HG03575 (cell line): Measurements from ENCODE around the gene ATP13A5.

Experiments
- ATAC-seq: cut with Tn5 transposase; IDR thresholded peaks from one replicate; pipeline ENCODE4 v1.9.1; 2021; ENCODE audit not compliant: unreplicated experiment, insufficient number of reproducible peaks, low FRiP score; ENCODE audit errors: extremely low read depth

Gene ATP13A5

GRCh38 chr3:193378706-193379105, at the start of gene ATP13A5:
Gene ATP13A5, minus strand, starts transcription at chr3:193378753. Its CDS starts 28 bp downstream, at chr3:193378725.
- no peak for ATAC-seq

GRCh38 chr3:193418576-193419373, 40.2 kb upstream of the ATP13A5 start:
- no peak for ATAC-seq

- ATAC-seq, result no peak
These were observed 38.1 kb upstream of the ATP13A5 start for GRCh38 chr3:193416629-193417028.

DNA sequence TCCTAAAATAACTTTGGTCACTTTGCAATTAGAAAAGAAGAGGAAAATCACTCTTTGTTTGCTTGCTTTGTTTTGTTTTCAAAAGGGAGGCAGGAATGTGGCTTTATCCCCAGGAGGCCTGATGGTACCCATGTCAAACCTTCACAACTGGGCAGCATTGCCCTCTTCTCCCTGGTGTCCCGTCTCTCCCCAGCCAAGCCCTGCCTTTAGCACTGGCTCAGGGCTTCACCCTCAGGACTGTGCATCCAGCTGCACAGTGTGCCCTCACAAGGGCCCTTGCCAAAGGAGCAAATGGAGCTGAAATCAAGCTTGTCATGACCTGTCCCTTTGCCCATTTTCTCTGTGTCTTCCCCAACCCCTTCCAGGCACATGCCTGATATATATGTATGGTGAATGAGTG, 29.1 kb upstream of the ATP13A5 start:
- ATAC-seq, result no peak

- no peak for ATAC-seq
These were observed 28.6 kb upstream of the ATP13A5 start for GRCh38 chr3:193407112-193407511.

DNA sequence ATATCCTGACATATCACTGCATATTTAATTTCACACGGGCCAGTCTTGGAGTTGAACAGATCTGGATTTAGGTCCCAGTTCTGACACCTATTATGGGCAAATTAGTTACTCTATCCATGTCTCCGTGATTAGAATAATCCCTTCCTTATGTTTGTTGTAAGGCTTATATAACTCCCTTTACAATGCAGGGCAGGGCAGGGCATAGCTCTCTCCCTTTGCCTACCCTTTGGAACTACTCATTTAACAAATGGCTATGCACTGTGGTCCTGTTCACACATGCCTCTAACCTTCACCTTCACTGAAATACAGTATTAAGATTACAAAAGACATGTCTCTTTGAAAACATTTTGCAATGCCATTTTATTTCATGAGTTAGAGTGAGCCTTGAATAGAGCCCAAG, 24.8 kb upstream of the ATP13A5 start:
- no peak for ATAC-seq

DNA sequence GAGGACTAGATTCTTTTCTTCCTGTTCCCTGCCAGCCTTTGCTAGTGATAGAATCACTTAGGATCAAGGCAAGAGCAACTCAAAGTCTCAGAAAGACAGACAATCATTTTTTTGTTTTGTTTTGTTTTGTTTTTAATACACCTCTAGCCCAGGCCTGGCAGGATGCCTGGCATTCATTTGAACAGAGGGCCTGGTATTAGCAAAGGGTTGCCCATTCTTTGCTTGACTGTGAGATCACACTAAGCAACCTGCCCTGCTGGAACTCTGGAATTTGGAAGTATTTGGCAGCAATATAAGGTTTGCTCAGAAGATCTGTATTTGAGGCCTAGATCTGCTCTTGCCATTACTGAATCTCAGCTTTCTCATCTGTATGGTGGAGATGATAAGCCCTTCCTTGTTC, 21.8 kb upstream of the ATP13A5 start:
- ATAC-seq, result no peak

DNA sequence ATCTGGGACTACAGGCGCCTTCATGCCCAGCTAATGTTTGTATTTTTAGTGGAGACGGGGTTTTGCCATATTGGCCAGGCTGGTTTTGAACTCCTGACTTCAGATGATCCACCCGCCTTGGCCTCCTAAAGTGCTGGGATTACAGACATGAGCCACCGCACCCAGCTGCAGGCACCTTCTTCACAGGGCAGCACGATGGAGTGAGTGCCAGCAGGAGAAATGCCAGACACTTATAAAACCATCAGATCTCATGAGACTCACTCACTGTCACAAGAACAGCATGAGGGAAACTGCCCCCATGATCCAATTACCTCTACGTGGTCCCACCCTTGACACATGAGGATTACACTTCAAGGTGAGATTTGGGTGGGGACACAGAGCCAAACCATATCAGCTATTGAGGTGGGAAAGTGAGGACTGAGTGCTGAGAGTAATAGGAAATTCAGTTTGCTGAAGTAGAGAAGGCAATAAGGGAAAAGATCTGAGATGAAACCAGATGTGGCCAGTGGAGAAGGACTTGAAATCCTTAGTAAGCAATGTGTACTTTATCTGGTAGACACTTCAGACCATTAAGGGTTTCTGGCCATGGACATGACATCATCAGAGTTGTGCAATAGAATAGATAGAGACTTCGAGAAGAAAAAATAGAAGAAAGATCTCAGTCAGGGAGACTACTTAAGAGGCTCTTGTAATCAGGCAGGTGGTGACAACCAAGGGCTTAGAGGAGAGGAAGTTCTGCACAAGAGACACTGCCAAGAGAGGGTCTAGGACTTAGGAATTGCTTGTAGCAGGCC, 18.1 kb upstream of the ATP13A5 start:
- no peak for ATAC-seq

DNA sequence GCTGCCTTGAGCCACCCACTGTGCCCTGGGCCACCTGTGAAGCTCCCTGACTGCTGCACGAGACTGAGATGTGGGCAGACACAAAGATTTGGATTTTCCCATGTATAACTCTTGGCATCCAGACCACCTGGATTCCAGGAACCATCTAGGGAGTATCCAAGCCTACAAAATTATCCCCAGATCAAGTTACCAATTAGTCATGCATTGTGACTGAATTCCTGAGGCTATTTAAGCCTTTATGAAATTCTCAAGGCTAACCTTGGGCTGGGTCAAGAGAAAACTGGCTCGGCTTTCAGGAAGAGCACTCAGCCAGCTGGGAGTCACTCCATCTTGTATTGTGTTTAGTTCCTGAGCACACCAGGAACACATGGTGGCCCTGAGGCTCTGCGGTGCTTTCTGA, 13.3 kb upstream of the ATP13A5 start:
- ATAC-seq, result no peak

- ATAC-seq, result no peak
These were observed 10.8 kb upstream of the ATP13A5 start for GRCh38 chr3:193389335-193389734.

DNA sequence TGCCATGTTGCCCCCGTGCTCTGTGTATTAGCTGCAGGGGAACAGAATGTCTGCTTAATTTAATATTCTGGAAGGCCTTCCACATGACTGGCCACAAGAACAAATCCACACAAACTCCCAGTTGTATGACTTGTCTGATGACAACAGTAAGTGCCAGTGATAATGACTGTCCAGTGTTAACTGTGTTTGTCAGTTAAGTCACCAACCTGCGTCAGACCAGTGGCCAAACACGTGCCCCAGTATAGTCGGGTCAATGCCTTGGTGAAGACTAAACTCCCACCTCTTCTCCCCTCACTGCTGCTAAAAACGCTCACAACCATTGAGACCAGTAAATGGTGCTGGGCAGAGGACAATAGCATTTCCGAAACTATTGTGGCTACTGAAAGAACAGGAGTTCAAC, 9.8 kb upstream of the ATP13A5 start:
- ATAC-seq, result no peak

DNA sequence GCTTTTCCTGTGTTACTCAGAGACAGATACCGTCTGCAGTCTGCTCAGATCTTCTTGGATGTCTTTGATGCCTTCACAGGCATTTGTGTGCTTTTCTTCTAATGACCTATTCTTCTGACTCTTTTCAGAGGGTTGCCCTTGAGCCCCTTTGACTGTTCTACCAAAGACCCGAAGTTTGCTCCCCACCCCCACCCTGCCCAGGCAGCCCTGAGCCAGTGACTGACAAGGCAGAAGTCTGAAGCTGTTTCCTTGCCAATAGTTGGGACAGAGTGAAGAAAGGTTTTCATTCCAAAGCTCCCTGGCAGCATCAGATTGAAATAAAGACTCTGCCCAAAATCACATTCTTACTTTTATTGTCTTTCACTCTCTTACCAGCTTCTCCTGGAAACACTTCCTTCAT, 9.0 kb upstream of the ATP13A5 start:
- no peak for ATAC-seq

DNA sequence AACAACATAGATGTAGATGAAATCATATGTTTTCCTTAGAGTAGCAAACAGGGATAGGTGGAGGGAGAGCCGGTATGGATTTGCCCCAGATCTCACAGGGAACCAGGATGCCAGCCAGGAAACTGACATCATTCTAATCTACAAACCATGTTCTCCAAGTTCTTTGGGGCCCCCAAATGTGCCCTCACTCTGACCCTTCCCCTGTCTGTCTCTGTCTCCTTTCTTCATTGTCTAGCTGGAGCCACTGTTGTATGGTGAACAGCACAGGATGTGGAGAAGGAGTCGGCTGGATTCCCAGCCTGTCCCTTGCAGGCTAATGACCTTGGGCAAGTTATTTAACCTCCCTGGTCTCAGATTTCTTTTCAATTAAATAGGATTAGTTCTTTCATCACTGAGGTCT, 962 bp downstream of the ATP13A5 start:
- no peak for ATAC-seq

DNA sequence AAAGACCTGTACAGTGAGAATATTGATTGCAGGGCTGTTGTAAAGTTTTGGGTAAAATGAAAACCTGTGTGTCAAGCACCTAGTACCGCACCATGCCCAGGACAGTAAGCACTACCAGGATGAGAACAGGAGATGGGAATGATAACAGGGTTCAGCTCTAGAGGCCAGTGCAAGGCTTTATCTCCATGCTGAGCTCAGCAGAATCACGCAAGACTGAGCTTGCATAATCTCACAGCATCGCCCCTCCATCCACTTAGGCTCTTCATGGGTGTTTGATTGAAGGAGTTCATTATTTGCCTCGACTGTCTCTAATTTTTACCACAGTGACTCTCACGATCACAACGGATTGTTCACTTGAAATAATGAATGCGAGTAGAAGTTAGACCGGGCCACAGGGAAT, 2.9 kb downstream of the ATP13A5 start:
- no peak for ATAC-seq

- no peak for ATAC-seq
These were observed 5.8 kb downstream of the ATP13A5 start for GRCh38 chr3:193372783-193373182.

GRCh38 chr3:193367868-193368267, 10.7 kb downstream of the ATP13A5 start:
- no peak for ATAC-seq

DNA sequence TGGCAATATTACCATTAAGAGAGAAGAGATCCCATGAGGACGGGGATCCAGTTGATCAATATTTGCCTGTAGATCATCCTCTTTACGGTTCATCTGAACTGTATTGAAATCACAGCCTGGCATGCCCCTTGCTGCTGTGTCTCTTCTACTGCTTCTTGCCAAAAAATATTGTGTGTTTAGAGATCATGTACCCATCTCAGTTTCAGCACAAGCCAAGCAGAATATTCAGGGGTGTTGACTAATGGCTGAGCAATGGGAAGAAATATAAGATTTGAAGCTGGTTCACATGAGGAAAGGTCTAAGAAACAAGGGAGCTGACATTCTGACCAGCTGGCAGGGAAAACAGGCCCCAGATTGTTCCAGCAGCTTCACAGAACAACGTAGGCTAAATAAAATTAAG, 21.3 kb downstream of the ATP13A5 start:
- no peak for ATAC-seq

GRCh38 chr3:193354423-193354822, 24.1 kb downstream of the ATP13A5 start:
- ATAC-seq, result no peak

DNA sequence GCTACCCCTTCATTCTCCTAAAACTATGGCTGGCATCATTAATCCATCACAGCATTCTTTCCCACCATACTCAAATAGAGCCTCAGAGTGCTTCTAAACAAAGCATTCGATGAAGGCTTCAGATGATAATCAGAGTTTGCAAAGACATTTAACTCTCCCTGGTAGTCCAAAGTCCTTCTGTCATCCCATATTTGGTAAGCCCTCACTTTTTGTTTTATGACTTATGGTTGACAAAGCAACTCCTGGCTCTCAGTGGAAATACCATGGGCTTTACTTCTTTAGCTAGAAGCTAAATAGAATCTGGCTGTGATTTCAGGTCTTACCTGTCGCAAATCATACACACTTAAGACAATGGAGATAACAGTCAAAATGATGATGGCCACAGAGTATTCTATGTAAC, 27.8 kb downstream of the ATP13A5 start:
- no peak for ATAC-seq

DNA sequence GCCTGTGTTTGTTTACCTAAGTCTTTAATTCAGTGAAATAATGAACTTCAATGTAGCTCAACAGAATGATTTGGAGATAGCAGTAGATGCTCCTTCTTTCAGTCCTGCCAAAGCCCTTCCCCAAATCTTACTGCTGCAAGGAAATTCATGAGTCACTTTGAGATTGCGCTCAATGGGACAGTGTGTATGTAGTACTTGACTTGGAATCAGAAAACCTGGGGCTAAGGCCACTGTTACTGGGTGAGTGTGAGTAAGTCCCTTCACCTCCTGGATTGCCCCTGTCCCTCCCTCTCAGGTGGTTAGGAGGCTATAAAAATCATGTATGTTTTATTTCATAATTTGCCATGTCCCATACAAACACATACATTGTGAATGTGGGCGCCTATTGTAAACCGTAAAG, 29.9 kb downstream of the ATP13A5 start:
- ATAC-seq, result no peak
